GM12875 (cell line): ENCODE data around the gene ARHGAP28.

Source experiments
- H3K4me3 ChIP-seq: one replicate; pipeline ENCODE4 v1.5.1; 2011; ENCODE audit warnings: low read depth, low read length, control low read depth
- CTCF ChIP-seq: IDR thresholded peaks from 2 replicates; pipeline ENCODE4 v1.5.1; 2011; ENCODE audit warnings: low read depth, mild to moderate bottlenecking, control low read depth, inconsistent platforms, low read length, moderate library complexity, borderline replicate concordance; ENCODE audit not compliant: insufficient read depth

ARHGAP28 gene

DNA sequence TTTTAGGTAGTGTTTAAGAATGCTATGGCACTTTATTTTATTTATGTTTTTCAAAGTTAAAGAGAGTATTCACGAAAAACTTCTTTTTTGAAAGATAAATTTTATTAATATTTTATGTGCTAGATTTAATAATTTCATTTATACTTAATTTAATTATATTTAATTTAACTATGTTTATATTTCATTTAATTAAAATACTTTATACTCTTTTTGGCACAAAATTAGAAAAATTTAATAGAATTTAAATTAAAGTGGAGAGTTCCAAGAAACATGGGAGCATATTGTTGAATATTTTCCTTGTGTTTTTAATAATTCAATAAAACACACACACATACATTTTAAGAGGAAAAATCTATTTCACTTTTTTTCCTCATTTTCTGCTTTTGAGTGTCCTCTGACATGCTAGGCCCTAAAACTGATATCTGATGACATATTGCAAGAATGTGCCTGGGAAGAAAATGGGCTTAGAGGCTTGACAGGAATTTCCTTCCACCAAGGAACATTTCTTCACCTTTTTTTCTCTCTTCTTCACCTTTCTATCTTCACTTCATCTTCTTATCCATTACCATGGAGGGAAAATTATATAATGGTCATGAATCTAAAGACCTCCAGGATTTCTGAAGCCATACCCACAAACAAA, 15.4 kb downstream of the ARHGAP28 start:
- no peak for TF ChIP-seq CTCF
- no peak overlapping the region for H3K4me3 ChIP-seq

- H3K4me3 ChIP-seq = no peak overlapping the region
Measured at GRCh38 chr18:6745504-6746031, 16.1 kb downstream of the ARHGAP28 start.

DNA sequence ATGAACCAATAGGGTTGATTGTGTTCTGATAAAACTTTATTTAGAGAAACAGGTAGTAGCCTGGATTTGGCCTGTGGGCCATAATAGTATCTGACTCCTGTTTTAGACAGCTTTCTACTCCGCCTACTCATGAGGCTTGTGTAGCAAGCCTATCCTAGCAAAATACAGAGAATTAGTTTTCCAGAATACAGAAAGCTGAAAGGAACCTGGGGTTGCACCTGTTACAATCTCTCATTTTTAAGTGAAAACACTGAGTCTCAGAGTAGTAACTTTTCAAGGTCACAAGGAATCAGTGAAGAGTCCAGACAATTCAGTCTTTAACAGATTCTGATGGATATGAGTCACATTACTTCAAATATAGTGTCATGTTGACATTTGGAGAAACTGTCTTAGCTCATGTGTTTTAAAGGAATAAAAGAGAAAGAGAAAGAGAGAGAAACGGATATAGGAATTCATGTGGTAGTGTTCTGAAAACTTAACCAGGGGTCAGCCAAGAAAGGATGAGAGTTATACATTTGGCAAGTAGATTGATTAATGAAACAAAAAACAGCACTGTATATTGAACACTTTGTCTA, 17.0 kb downstream of the ARHGAP28 start:
- no peak overlapping the region for H3K4me3 ChIP-seq
- no peak for TF ChIP-seq CTCF

More at GRCh38 chr18:6745504-6746031, 16.1 kb downstream of the ARHGAP28 start:
- no peak for TF ChIP-seq CTCF

- H3K4me3 ChIP-seq = no peak overlapping the region
- no peak for TF ChIP-seq CTCF
Measured at GRCh38 chr18:6747646-6748045, 18.1 kb downstream of the ARHGAP28 start.

DNA sequence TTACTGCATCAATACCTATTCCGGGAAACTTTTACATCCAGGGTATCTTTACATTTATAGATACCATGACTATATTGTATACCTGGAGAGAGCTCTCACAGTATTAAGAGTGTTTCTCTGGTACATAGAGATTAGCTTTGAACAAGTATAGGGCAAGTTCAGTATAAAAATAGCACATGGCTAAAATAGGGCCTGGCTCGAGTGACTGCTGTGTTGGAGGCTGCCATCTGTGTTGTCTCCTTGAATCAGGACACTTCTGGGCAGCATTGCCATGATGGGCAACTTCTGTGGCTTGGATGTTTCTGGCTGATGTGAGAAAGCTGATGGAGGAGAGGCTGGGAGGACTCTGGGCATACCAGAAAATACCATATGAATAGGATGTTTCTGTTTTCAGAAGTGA, 18.7 kb downstream of the ARHGAP28 start:
- TF ChIP-seq CTCF = no peak
- no peak overlapping the region for H3K4me3 ChIP-seq

DNA sequence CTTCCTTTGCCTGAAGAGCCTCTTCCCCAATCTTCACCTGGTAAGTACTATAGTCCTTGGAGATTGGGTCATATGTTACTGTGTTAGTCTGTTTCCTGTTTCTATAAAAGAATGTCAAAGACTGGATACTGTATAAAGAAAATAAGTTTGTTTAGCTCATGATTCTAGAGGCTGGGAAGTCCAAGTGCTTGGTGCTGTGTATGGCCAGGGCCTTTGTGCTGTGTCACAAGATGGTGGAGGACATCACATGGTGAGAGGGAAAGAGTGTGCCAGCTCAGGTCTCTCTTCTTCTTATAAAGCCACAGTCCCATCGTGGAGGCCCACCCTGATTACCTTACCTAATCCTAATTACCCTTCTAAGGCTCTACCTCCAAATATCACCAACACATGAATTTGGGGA, 20.9 kb downstream of the ARHGAP28 start:
- TF ChIP-seq CTCF = no peak
- no peak overlapping the region for H3K4me3 ChIP-seq

DNA sequence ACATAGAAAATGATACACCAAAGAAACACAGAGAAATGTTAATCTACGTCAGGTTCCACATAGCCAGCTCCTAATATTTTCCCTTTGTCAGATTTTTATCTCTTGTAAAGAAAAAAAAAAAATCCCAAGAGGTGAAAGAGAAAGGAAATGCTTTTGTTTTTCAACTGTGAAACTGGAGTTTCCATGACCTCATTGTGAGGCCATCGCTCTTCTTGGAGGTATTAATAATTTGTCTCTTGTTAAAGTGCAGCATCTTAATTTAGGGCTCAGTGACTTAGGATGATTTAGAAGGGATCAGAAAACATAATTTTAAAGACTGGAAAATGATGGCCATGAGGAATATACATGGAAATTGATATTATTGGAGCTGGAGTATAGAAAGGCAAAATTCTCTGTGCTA, 21.7 kb downstream of the ARHGAP28 start:
- no peak for TF ChIP-seq CTCF
- no peak overlapping the region for H3K4me3 ChIP-seq
